A549 (cell line): ENCODE measurements around the gene FHL2.

ENCODE experiments used
- BHLHE40 ChIP-seq: IDR thresholded peaks from 2 replicates; pipeline ENCODE4 v1.6.1; 2012; ENCODE audit warnings: low read depth, low read length, inconsistent platforms
- CHD4 ChIP-seq: fragments of 200-600 bp; sonication (generic); IDR thresholded peaks from 2 replicates; pipeline ENCODE4 v1.6.1; 2016; ENCODE audit warnings: antibody characterized with exemption, mild to moderate bottlenecking, borderline replicate concordance
- HDAC2 ChIP-seq: fragments of 200-600 bp; sonication (generic); IDR thresholded peaks from 2 replicates; pipeline ENCODE4 v1.6.1; 2016
- HOXB5 ChIP-seq: fragments of 250-450 bp; sonication (Bioruptor Pico); IDR thresholded peaks from 2 replicates; pipeline ENCODE4 v1.5.0; 2020; ENCODE audit warnings: mild to moderate bottlenecking, moderate library complexity
- JUNB ChIP-seq: fragments of >200 bp; sonication (Bioruptor Twin); formaldehyde crosslinking; IDR thresholded peaks from 2 replicates; pipeline ENCODE4 v1.6.1; 2016
- KDM1A ChIP-seq: fragments of 200-600 bp; sonication (generic); IDR thresholded peaks from 2 replicates; pipeline ENCODE4 v1.6.1; 2016; ENCODE audit warnings: low read depth, mild to moderate bottlenecking
- NR3C1 ChIP-seq: fragments of >200 bp; sonication (Bioruptor Twin); formaldehyde crosslinking; IDR thresholded peaks from 3 replicates; pipeline ENCODE4 v1.6.1; 2017
- POLR2A ChIP-seq: IDR thresholded peaks from 2 replicates; pipeline ENCODE4 v1.6.1; 2012; ENCODE audit warnings: mild to moderate bottlenecking, low read length
- POLR2AphosphoS2 ChIP-seq: conservative IDR thresholded peaks from 2 replicates; pipeline ENCODE4 v1.6.1; 2012; ENCODE audit warnings: low read length, improper control_type of control experiment, inconsistent platforms
- RCOR1 ChIP-seq: fragments of 150-350 bp; IDR thresholded peaks from 2 replicates; pipeline ENCODE4 v1.6.1; 2014; ENCODE audit warnings: antibody characterized with exemption, low read length, low read depth
- TF ChIP-seq, protein P1 (sequence below): fragments of >200 bp; sonication (Bioruptor Twin); formaldehyde crosslinking; IDR thresholded peaks from 3 replicates; pipeline ENCODE4 v1.5.1; 2016
- TF ChIP-seq, protein P2 (sequence below): IDR thresholded peaks from 2 replicates; pipeline ENCODE4 v1.6.1; 2012
- TF ChIP-seq, protein P3 (sequence below): IDR thresholded peaks from 2 replicates; pipeline ENCODE4 v1.6.1; 2012

DNA sequence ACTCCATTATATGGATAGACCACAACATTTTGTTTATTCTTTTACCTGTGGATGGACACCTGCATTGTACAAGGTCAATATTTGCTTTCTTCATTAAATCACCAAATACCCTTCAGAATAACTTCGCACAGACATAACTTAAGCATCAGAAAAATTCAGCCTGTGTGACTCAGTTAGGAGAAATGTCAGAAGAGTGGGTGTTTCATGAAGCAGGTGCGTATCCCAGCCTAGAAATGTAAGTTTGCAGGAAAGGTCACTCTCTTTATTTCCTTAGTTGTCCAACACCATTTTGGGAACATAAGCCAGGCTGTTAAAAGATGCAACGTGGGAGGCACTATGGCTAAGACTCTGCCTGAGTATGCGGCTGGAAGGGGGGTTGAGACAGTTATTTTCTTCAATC is 48.6 kb upstream of the FHL2 start:
- TF ChIP-seq HDAC2 (no peak), RCOR1 (no peak), JUNB (no peak), KDM1A (no peak), BHLHE40 (no peak), NR3C1 (no peak), POLR2A (no peak), CHD4 (no peak), POLR2AphosphoS2 (no peak), HOXB5 (CRISPR knock-in tag) (no peak)
- TF ChIP-seq, protein P1, sequence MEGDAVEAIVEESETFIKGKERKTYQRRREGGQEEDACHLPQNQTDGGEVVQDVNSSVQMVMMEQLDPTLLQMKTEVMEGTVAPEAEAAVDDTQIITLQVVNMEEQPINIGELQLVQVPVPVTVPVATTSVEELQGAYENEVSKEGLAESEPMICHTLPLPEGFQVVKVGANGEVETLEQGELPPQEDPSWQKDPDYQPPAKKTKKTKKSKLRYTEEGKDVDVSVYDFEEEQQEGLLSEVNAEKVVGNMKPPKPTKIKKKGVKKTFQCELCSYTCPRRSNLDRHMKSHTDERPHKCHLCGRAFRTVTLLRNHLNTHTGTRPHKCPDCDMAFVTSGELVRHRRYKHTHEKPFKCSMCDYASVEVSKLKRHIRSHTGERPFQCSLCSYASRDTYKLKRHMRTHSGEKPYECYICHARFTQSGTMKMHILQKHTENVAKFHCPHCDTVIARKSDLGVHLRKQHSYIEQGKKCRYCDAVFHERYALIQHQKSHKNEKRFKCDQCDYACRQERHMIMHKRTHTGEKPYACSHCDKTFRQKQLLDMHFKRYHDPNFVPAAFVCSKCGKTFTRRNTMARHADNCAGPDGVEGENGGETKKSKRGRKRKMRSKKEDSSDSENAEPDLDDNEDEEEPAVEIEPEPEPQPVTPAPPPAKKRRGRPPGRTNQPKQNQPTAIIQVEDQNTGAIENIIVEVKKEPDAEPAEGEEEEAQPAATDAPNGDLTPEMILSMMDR: no peak
- TF ChIP-seq, protein P2, sequence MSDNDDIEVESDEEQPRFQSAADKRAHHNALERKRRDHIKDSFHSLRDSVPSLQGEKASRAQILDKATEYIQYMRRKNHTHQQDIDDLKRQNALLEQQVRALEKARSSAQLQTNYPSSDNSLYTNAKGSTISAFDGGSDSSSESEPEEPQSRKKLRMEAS: no peak
- TF ChIP-seq, protein P3, sequence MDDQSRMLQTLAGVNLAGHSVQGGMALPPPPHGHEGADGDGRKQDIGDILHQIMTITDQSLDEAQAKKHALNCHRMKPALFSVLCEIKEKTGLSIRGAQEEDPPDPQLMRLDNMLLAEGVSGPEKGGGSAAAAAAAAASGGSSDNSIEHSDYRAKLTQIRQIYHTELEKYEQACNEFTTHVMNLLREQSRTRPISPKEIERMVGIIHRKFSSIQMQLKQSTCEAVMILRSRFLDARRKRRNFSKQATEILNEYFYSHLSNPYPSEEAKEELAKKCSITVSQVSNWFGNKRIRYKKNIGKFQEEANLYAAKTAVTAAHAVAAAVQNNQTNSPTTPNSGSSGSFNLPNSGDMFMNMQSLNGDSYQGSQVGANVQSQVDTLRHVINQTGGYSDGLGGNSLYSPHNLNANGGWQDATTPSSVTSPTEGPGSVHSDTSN: no peak
